HepG2 (cell line): ENCODE results near the gene ABCC5.

ENCODE experiments used
- EZH2 ChIP-seq: conservative IDR thresholded peaks from 2 replicates; pipeline ENCODE4 v1.6.1; 2012; ENCODE audit warnings: mild to moderate bottlenecking, low read depth, low read length, moderate library complexity
- MED8 ChIP-seq: sonication (generic); formaldehyde crosslinking; IDR thresholded peaks from 2 replicates; pipeline ENCODE4 v1.8.1; 2023; ENCODE audit warnings: mild to moderate bottlenecking, missing genetic modification reagents; ENCODE audit not compliant: insufficient replicate concordance
- PHF20 ChIP-seq: sonication (generic); formaldehyde crosslinking; IDR thresholded peaks from 2 replicates; pipeline ENCODE4 v1.5.0; 2020; ENCODE audit warnings: mild to moderate bottlenecking, missing genetic modification reagents
- YY1 ChIP-seq: IDR thresholded peaks from 2 replicates; pipeline ENCODE4 v1.6.1; 2011; ENCODE audit warnings: low read length, low read depth, moderate library complexity, mild to moderate bottlenecking; ENCODE audit not compliant: insufficient read depth, insufficient replicate concordance
- ZNF674 ChIP-seq: sonication (generic); formaldehyde crosslinking; IDR thresholded peaks from 2 replicates; pipeline ENCODE4 v1.5.0; 2020; ENCODE audit warnings: low read depth, mild to moderate bottlenecking, missing genetic modification reagents

DNA sequence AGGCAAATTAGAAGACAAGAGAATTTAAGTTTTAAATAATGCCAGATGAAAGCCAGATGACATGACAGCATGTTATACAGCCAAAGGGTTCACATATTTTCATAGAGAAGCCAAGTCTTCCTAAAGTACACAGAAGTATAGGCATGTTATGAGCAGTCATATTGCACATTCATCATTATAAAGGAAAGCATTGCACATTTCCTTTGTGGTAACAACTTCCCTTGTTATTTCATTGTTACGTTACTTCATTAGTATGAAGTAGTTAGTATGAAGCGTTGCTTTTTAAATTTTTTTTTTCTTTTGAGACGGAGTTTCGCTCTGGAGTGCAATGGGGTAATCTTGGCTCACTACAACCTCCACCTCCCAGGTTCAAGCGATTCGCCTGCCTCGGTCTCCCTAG lies 4.6 kb upstream of the ABCC5 start:
- TF ChIP-seq EZH2 (no peak), PHF20 (CRISPR knock-in tag) (no peak), MED8 (CRISPR knock-in tag) (no peak), ZNF674 (CRISPR knock-in tag) (no peak), YY1 (no peak)
